Astrocyte (in vitro differentiated cells and primary cell): ENCODE measurements around the gene CPNE6. TPM values are rescaled to one million over a fixed set of nuclear protein-coding genes. Genes with fewer than 3 reads are reported as not detected.

ENCODE experiments used
- DNase-seq: peaks from one replicate; pipeline ENCODE4 v3.0.0-alpha.2; 2010; ENCODE audit warnings: low read depth
- FAIRE-seq: peaks from 2 replicates; lab custom pipeline; 2011; peaks lifted over from hg19 to GRCh38; lab: Jason Lieb, UNC
- H2AFZ ChIP-seq: 2 replicates; pipeline ENCODE4 v1.6.0; 2012; ENCODE audit warnings: low read depth, low read length, inconsistent platforms
- H3K27ac ChIP-seq: 2 replicates; pipeline ENCODE4 v1.5.1; 2011; ENCODE audit warnings: low read depth, low read length, inconsistent platforms
- H3K27me3 ChIP-seq: 2 replicates; pipeline ENCODE4 v1.6.0; 2011; ENCODE audit warnings: low read length, inconsistent platforms; ENCODE audit not compliant: insufficient read depth
- H3K36me3 ChIP-seq: 2 replicates; pipeline ENCODE4 v1.5.1; 2011; ENCODE audit warnings: low read length, inconsistent platforms; ENCODE audit not compliant: insufficient read depth
- H3K4me1 ChIP-seq: 2 replicates; pipeline ENCODE4 v1.5.1; 2011; ENCODE audit warnings: low read length, inconsistent platforms; ENCODE audit not compliant: insufficient read depth
- H3K4me2 ChIP-seq: 2 replicates; pipeline ENCODE4 v1.6.0; 2012; ENCODE audit warnings: low read length, inconsistent platforms
- H3K4me3 ChIP-seq: 2 replicates; pipeline ENCODE4 v1.5.1; 2011; ENCODE audit warnings: low read depth, mild to moderate bottlenecking, low read length, inconsistent platforms; ENCODE audit not compliant: insufficient read depth
- H3K79me2 ChIP-seq: 2 replicates; pipeline ENCODE4 v1.6.0; 2012; ENCODE audit warnings: mild to moderate bottlenecking, low read length, inconsistent platforms; ENCODE audit not compliant: insufficient read depth
- H3K9ac ChIP-seq: 2 replicates; pipeline ENCODE4 v1.6.0; 2012; ENCODE audit warnings: mild to moderate bottlenecking, low read length, inconsistent platforms
- H3K9me3 ChIP-seq: 2 replicates; pipeline ENCODE4 v1.5.1; 2012; ENCODE audit warnings: low read depth, mild to moderate bottlenecking, low read length, inconsistent platforms; ENCODE audit not compliant: insufficient read depth
- H4K20me1 ChIP-seq: 2 replicates; pipeline ENCODE4 v1.6.0; 2012; ENCODE audit warnings: low read length, inconsistent platforms; ENCODE audit not compliant: insufficient read depth
- H3K27ac Mint-ChIP-seq: one replicate; pipeline ENCODE4 v1.8.0; 2021; ENCODE audit warnings: mild to moderate bottlenecking, mixed read lengths; ENCODE audit not compliant: unreplicated experiment
- H3K27me3 Mint-ChIP-seq: one replicate; pipeline ENCODE4 v1.8.0; 2021; ENCODE audit warnings: low read depth, mixed read lengths; ENCODE audit not compliant: unreplicated experiment
- H3K36me3 Mint-ChIP-seq: one replicate; pipeline ENCODE4 v1.8.0; 2021; ENCODE audit warnings: low read depth, mixed read lengths; ENCODE audit not compliant: unreplicated experiment
- H3K4me1 Mint-ChIP-seq: one replicate; pipeline ENCODE4 v1.8.0; 2021; ENCODE audit warnings: low read depth, mixed read lengths; ENCODE audit not compliant: unreplicated experiment
- H3K4me3 Mint-ChIP-seq: one replicate; pipeline ENCODE4 v1.8.0; 2021; ENCODE audit warnings: mild to moderate bottlenecking, moderate library complexity, mixed read lengths; ENCODE audit not compliant: unreplicated experiment
- H3K9me3 Mint-ChIP-seq: one replicate; pipeline ENCODE4 v1.8.0; 2021; ENCODE audit warnings: mild to moderate bottlenecking, mixed read lengths; ENCODE audit not compliant: unreplicated experiment
- CTCF ChIP-seq: IDR thresholded peaks from 2 replicates; pipeline ENCODE4 v1.5.1; 2011; ENCODE audit warnings: low read depth, mild to moderate bottlenecking, inconsistent platforms, low read length, moderate library complexity; ENCODE audit not compliant: insufficient read depth
- EZH2 ChIP-seq: IDR thresholded peaks from 2 replicates; pipeline ENCODE4 v1.6.1; 2012; ENCODE audit warnings: mild to moderate bottlenecking, low read length, inconsistent platforms; ENCODE audit not compliant: insufficient read depth
- total RNA-seq: library from RNA; stranded (reverse); gene quantifications from 2 replicates; pipeline ENCODE4 v1.2.1, GENCODE V29; 2021

Gene CPNE6
- total RNA-seq, 1 donor from 2014 or later = not detected

GRCh38 chr14:24106672-24107271, 35.4 kb downstream of the CPNE6 start:
- Histone ChIP-seq H3K27ac (no peak overlapping the region), H4K20me1 (no peaks in the 10 kb centered on the region), H3K27me3 (no peaks in the 10 kb centered on the region), H3K79me2 (no peaks in the 10 kb centered on the region), H3K4me3 (no peak overlapping the region), H3K9ac (no peak overlapping the region), H3K4me2 (no peak overlapping the region), H3K4me1 (no peaks in the 10 kb centered on the region), H3K36me3 (no peaks in the 10 kb centered on the region), H2AFZ (no peak overlapping the region), H3K9me3 (no peaks in the 10 kb centered on the region)
- Mint-ChIP-seq H3K4me1 (peaks cover 3% of the 10 kb centered on the region), H3K9me3 (no peaks in the 10 kb centered on the region), H3K36me3 (peaks cover 27% of the 10 kb centered on the region), H3K4me3 (no peak overlapping the region), H3K27me3 (no peaks in the 10 kb centered on the region), H3K27ac (no peak overlapping the region)
- DNase-seq (no peak), FAIRE-seq (no peak)
- TF ChIP-seq EZH2 (no peak), CTCF (no peak)

- TF ChIP-seq CTCF (no peak), EZH2 (no peak)
- H3K79me2 ChIP-seq = no peaks in the 10 kb centered on the region
- peaks cover 16% of the 10 kb centered on the region for H3K36me3 Mint-ChIP-seq
- H3K4me3 Mint-ChIP-seq = no peak overlapping the region
- DNase-seq (no peak), FAIRE-seq (peak; percentile 39)
- no peaks in the 10 kb centered on the region for H3K27me3 Mint-ChIP-seq
- no peak overlapping the region for H3K27ac ChIP-seq
- no peaks in the 10 kb centered on the region for H3K27me3 ChIP-seq
- no peak overlapping the region for H3K4me3 ChIP-seq
- no peaks in the 10 kb centered on the region for H4K20me1 ChIP-seq
- peak overlapping the region; percentile 0 for H3K27ac Mint-ChIP-seq
- H2AFZ ChIP-seq = peak overlapping the region; percentile 7
- H3K4me1 ChIP-seq = peaks cover 2% of the 10 kb centered on the region
- H3K9me3 Mint-ChIP-seq = no peaks in the 10 kb centered on the region
- H3K9ac ChIP-seq = no peak overlapping the region
- no peaks in the 10 kb centered on the region for H3K36me3 ChIP-seq
- H3K4me2 ChIP-seq = no peak overlapping the region
- H3K9me3 ChIP-seq = no peaks in the 10 kb centered on the region
- H3K4me1 Mint-ChIP-seq = peaks cover 3% of the 10 kb centered on the region
Observed at GRCh38 chr14:24108336-24108874, 37.0 kb downstream of the CPNE6 start.

GRCh38 chr14:24110060-24110459, 38.7 kb downstream of the CPNE6 start:
- Histone ChIP-seq H3K36me3 (no peaks in the 10 kb centered on the region), H3K4me2 (no peak overlapping the region), H3K4me3 (no peak overlapping the region), H3K4me1 (peaks cover 5% of the 10 kb centered on the region), H3K79me2 (no peaks in the 10 kb centered on the region), H3K27ac (no peak overlapping the region), H3K9ac (no peak overlapping the region), H4K20me1 (no peaks in the 10 kb centered on the region), H3K27me3 (no peaks in the 10 kb centered on the region), H2AFZ (no peak overlapping the region), H3K9me3 (no peaks in the 10 kb centered on the region)
- DNase-seq = no peak
- H3K36me3 Mint-ChIP-seq = peaks cover 2% of the 10 kb centered on the region
- H3K27me3 Mint-ChIP-seq = no peaks in the 10 kb centered on the region
- H3K9me3 Mint-ChIP-seq = no peaks in the 10 kb centered on the region
- H3K4me1 Mint-ChIP-seq = peaks cover 3% of the 10 kb centered on the region
- no peak for TF ChIP-seq CTCF
- no peak for TF ChIP-seq EZH2
- no peak overlapping the region for H3K4me3 Mint-ChIP-seq
- H3K27ac Mint-ChIP-seq = no peak overlapping the region
- FAIRE-seq = no peak
